Fibroblast of lung (primary cell): ENCODE measurements around the gene PXMP4. TPM values are rescaled to one million over a fixed set of nuclear protein-coding genes. Genes with fewer than 3 reads are reported as not detected.

Experiments
- DNase-seq, 2 donors: peaks; one replicate each; pipeline versions ENCODE4 v3.0.0 to v3.0.0-alpha.2; 2010; ENCODE audit warnings: low read depth in 2 of 2
- H2AFZ ChIP-seq: 2 replicates; pipeline ENCODE4 v1.5.1; 2012; ENCODE audit warnings: low read length, control low read depth, inconsistent platforms
- H3K27ac ChIP-seq: 2 replicates; pipeline ENCODE4 v1.5.1; 2011; ENCODE audit warnings: low read length, control low read depth; ENCODE audit not compliant: insufficient read depth
- H3K27me3 ChIP-seq: 2 replicates; pipeline ENCODE4 v1.5.1; 2011; ENCODE audit warnings: mild to moderate bottlenecking, low read length; ENCODE audit not compliant: control insufficient read depth, insufficient read depth
- H3K36me3 ChIP-seq: 2 replicates; pipeline ENCODE4 v1.5.1; 2011; ENCODE audit warnings: low read length; ENCODE audit not compliant: control insufficient read depth, insufficient read depth
- H3K4me1 ChIP-seq: 2 replicates; pipeline ENCODE4 v1.5.1; 2011; ENCODE audit warnings: low read length; ENCODE audit not compliant: control insufficient read depth, insufficient read depth; ENCODE audit errors: extremely low read depth
- H3K4me2 ChIP-seq: 2 replicates; pipeline ENCODE4 v1.5.1; 2011; ENCODE audit warnings: low read length, control low read depth; ENCODE audit not compliant: insufficient read depth; ENCODE audit errors: extremely low read depth
- H3K4me3 ChIP-seq, 4 experiments: fragments of 200-600 bp in 1 of 4; sonication (generic) in 1 of 4; replicated peaks in 1 of 4; 2 replicates each; pipeline ENCODE4 v1.5.1; 2011 to 2016; ENCODE audit warnings: low read length in 4 of 4, low read depth in 3 of 4, mild to moderate bottlenecking in 3 of 4, control low read depth in 2 of 4, inconsistent platforms in 1 of 4, mixed read lengths in 1 of 4; ENCODE audit not compliant: insufficient read depth in 1 of 4; ENCODE audit errors: control extremely low read depth in 1 of 4
- H3K79me2 ChIP-seq: 2 replicates; pipeline ENCODE4 v1.5.1; 2012; ENCODE audit warnings: mild to moderate bottlenecking, low read length, inconsistent platforms; ENCODE audit not compliant: control insufficient read depth, insufficient read depth
- H3K9ac ChIP-seq: 2 replicates; pipeline ENCODE4 v1.5.1; 2011; ENCODE audit warnings: mild to moderate bottlenecking, low read length, control low read depth; ENCODE audit not compliant: insufficient read depth
- H3K9me3 ChIP-seq: 2 replicates; pipeline ENCODE4 v1.5.1; 2012; ENCODE audit warnings: low read depth, low read length; ENCODE audit not compliant: control insufficient read depth, insufficient read depth
- H4K20me1 ChIP-seq: 2 replicates; pipeline ENCODE4 v1.5.1; 2011; ENCODE audit warnings: low read length; ENCODE audit not compliant: control insufficient read depth, insufficient read depth; ENCODE audit errors: extremely low read depth
- EZH2 ChIP-seq: IDR thresholded peaks from 2 replicates; pipeline ENCODE4 v1.5.1; 2012; ENCODE audit warnings: low read length, control low read depth, mild to moderate bottlenecking; ENCODE audit errors: missing control alignments
- polyA plus RNA-seq, 2 donors: library from polyadenylated mRNA; depleted of rRNA in 1 of 2; stranded (reverse) in 1 of 2; unstranded in 1 of 2; fragments of >200 nt; gene quantifications; 2 replicates each; pipeline ENCODE4 v1.2.1, GENCODE V29; 2011 to 2012; ENCODE audit warnings: missing spikeins in 1 of 2
- total RNA-seq: library from RNA; depleted of rRNA; stranded (reverse); fragments of >200 nt; gene quantifications from 2 replicates; pipeline ENCODE4 v1.2.1, GENCODE V29; 2014
- TF ChIP-seq, protein P1 (sequence below), 2 donors: IDR thresholded peaks in 1 of 2; conservative IDR thresholded peaks in 1 of 2; 1 replicate in 1 of 2; 2 replicates in 1 of 2; pipeline ENCODE4 v1.5.1; 2011 to 2012; ENCODE audit warnings: low read length in 2 of 2, control low read depth in 1 of 2, inconsistent platforms in 1 of 2, low read depth in 1 of 2, mild to moderate bottlenecking in 1 of 2

The PXMP4 gene
- total and polyA plus RNA-seq, 2 donors (not counting 1 experiment from before 2014, with no cell fraction given) = 4.1 to 6.3 TPM

- Histone ChIP-seq H2AFZ (no peak overlapping the region), H3K27ac (no peak overlapping the region), H3K9me3 (no peaks in the 10 kb centered on the region), H3K4me3 (no peak overlapping the region), H3K36me3 (peaks cover 4% of the 10 kb centered on the region), H3K79me2 (no peaks in the 10 kb centered on the region), H3K27me3 (no peaks in the 10 kb centered on the region), H3K4me2 (no peak overlapping the region), H3K9ac (no peak overlapping the region), H4K20me1 (no peaks in the 10 kb centered on the region), H3K4me1 (no peaks in the 10 kb centered on the region)
- TF ChIP-seq EZH2 = no peak
- TF ChIP-seq, protein P1, sequence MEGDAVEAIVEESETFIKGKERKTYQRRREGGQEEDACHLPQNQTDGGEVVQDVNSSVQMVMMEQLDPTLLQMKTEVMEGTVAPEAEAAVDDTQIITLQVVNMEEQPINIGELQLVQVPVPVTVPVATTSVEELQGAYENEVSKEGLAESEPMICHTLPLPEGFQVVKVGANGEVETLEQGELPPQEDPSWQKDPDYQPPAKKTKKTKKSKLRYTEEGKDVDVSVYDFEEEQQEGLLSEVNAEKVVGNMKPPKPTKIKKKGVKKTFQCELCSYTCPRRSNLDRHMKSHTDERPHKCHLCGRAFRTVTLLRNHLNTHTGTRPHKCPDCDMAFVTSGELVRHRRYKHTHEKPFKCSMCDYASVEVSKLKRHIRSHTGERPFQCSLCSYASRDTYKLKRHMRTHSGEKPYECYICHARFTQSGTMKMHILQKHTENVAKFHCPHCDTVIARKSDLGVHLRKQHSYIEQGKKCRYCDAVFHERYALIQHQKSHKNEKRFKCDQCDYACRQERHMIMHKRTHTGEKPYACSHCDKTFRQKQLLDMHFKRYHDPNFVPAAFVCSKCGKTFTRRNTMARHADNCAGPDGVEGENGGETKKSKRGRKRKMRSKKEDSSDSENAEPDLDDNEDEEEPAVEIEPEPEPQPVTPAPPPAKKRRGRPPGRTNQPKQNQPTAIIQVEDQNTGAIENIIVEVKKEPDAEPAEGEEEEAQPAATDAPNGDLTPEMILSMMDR (conservative IDR thresholded peaks at IDR 0.05 in 1 of 2, IDR thresholded peaks at IDR 0.05 in 1 of 2; ENCODE audit: low read depth in 1 of 2, low read length in 2 of 2) = no peak
- DNase-seq = no peak
These were observed 63.1 kb downstream of the PXMP4 start for GRCh38 chr20:33656783-33657703.

DNA sequence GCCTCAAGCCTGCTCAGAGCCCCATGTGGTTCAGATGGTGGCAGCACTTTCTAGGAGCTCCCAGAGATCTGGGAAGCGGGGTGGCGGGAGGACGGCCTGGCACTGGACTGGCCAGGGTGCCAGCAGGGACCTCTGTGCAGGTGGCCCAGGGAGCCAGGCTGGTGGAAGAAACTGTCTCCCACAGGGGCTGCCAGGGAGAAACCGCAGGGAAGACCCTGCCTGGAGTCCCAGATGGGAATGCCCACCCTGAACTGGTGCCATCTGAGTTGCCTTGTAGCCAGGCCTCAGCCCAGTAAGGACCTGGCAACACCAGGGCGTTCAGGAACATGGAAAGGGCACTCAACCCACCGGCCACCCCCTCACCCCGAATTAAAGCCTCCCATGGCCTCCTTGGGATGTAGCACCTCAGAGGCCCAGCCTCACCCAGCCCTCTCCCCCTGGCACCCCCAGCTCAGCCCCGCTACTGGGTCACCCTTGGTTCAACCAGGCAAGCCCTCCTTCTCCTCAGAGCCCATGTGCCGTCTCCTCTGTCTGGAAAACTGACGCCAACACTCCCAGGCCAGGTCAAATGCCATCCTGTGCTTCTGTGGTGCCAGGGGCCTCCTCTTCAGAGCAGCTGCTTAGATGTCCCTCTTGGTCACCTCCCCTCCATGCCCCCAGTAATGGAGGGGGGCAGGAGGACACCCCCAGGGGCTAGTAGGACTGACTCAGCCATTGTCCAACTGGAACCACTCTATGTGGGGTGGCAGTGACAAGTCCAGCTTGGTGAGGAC, 63.9 kb downstream of the PXMP4 start:
- no peak for TF ChIP-seq EZH2
- TF ChIP-seq, protein P1 (conservative IDR thresholded peaks at IDR 0.05 in 1 of 2, IDR thresholded peaks at IDR 0.05 in 1 of 2; ENCODE audit: low read depth in 1 of 2, low read length in 2 of 2) = no peak
- no peak overlapping the region for H2AFZ ChIP-seq
- no peak for DNase-seq
- H3K36me3 ChIP-seq = peaks cover 4% of the 10 kb centered on the region
- no peak overlapping the region for H3K4me2 ChIP-seq
- H3K9ac ChIP-seq = no peak overlapping the region
- H3K27ac ChIP-seq = no peak overlapping the region
- H3K79me2 ChIP-seq = no peaks in the 10 kb centered on the region
- no peaks in the 10 kb centered on the region for H3K27me3 ChIP-seq
- no peaks in the 10 kb centered on the region for H4K20me1 ChIP-seq
- no peaks in the 10 kb centered on the region for H3K4me1 ChIP-seq
- H3K4me3 ChIP-seq = no peak overlapping the region
- H3K9me3 ChIP-seq = no peaks in the 10 kb centered on the region

DNA sequence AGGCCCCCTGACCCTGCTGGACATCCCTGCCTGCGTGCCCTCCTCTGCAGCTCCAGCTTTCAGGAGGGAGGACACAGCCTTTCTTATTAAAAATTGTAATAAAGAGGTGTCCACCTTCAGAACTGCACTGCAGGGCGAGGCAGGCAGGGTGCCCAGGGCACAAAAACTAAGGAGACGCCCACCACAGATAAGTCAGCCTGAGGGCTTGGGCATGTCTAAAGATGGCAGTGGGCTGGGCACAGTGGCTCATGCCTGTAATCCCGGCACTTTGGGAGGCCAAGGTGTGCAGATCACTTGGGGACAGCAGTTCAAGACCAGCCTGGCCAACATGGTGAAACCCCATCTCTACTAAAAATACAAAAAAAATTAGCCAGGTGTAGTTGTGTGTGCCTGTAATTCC, 64.9 kb downstream of the PXMP4 start:
- no peak overlapping the region for H2AFZ ChIP-seq
- no peaks in the 10 kb centered on the region for H4K20me1 ChIP-seq
- no peak overlapping the region for H3K4me3 ChIP-seq
- TF ChIP-seq, protein P1 (conservative IDR thresholded peaks at IDR 0.05 in 1 of 2, IDR thresholded peaks at IDR 0.05 in 1 of 2; ENCODE audit: low read depth in 1 of 2, low read length in 2 of 2) = no peak
- no peak for TF ChIP-seq EZH2
- no peak overlapping the region for H3K27ac ChIP-seq
- DNase-seq = no peak
- no peak overlapping the region for H3K9ac ChIP-seq
- no peaks in the 10 kb centered on the region for H3K79me2 ChIP-seq
- H3K9me3 ChIP-seq = no peaks in the 10 kb centered on the region
- H3K36me3 ChIP-seq = peaks cover 4% of the 10 kb centered on the region
- no peaks in the 10 kb centered on the region for H3K27me3 ChIP-seq
- H3K4me1 ChIP-seq = no peaks in the 10 kb centered on the region
- H3K4me2 ChIP-seq = no peak overlapping the region
